Naive B cell (primary cell): ENCODE data around the gene TMEM170B. TPM values are rescaled to one million over a fixed set of nuclear protein-coding genes. Genes with fewer than 3 reads are reported as not detected.

ENCODE experiments used
- ATAC-seq, 2 donors: fragments of 150-1000 bp; cut with Tn5 transposase; 2 replicates each; pipeline ENCODE4 v1.10.0; 2021; ENCODE audit warnings: low read depth in 2 of 2, mild to moderate bottlenecking in 2 of 2, moderate library complexity in 2 of 2
- DNase-seq: peaks from one replicate; pipeline ENCODE4 v3.0.0; 2022
- H3K27ac Mint-ChIP-seq, 6 donors: one replicate each; pipeline ENCODE4 v1.8.0; 2020 to 2022; ENCODE audit warnings: mild to moderate bottlenecking in 6 of 6, mixed read lengths in 6 of 6, moderate library complexity in 5 of 6, inconsistent platforms in 2 of 6
- H3K27me3 Mint-ChIP-seq, 3 donors: one replicate each; pipeline ENCODE4 v1.8.0; 2021 to 2022; ENCODE audit warnings: mixed read lengths in 3 of 3, mild to moderate bottlenecking in 1 of 3
- H3K36me3 Mint-ChIP-seq, 2 donors: one replicate each; pipeline ENCODE4 v1.8.0; 2020 to 2022; ENCODE audit warnings: mixed read lengths in 2 of 2, inconsistent platforms in 1 of 2, mild to moderate bottlenecking in 1 of 2
- H3K4me1 Mint-ChIP-seq, 3 donors: one replicate each; pipeline ENCODE4 v1.8.0; 2020 to 2022; ENCODE audit warnings: mixed read lengths in 3 of 3, inconsistent platforms in 1 of 3, mild to moderate bottlenecking in 1 of 3, moderate library complexity in 1 of 3
- H3K4me3 Mint-ChIP-seq, 8 donors: one replicate each; pipeline ENCODE4 v1.8.0; 2020 to 2022; ENCODE audit warnings: mild to moderate bottlenecking in 8 of 8, mixed read lengths in 8 of 8, moderate library complexity in 8 of 8, inconsistent platforms in 2 of 8
- H3K9me3 Mint-ChIP-seq, 7 donors: one replicate each; pipeline ENCODE4 v1.8.0; 2020 to 2022; ENCODE audit warnings: mixed read lengths in 7 of 7, mild to moderate bottlenecking in 5 of 7, inconsistent platforms in 2 of 7, moderate library complexity in 1 of 7
- polyA plus RNA-seq, 6 donors: library from polyadenylated mRNA; unstranded; fragments of 300-500 nt; fragmentation: Illumina TruSeq; gene quantifications; one replicate each; pipeline ENCODE4 v1.2.3, GENCODE V29; 2021; ENCODE audit warnings: low read depth in 6 of 6

Gene TMEM170B
- polyA plus RNA-seq, 6 donors from 2014 or later = 0.24 to 2.4 (median 0.31) TPM

DNA sequence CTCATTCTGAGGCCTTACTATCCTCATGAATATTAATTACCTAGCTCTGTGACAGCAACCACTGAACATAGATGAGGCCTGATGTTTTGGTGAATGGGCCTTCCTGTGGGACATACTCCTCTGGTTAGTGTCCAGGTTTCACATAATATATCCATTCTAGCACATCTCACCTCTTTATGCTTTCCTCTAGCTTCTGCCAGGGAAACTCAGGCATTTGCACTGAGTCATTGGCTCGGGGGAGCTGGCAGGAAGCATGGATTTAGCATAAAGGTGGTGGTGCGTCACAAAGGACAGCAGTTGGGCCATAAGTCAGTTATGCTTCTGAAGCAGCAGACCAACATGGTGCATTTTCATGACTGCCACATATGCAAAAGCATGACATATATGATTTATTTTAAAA is 37.5 kb upstream of the TMEM170B start:
- Mint-ChIP-seq H3K27me3 (no peaks in the 10 kb centered on the region), H3K9me3 (peaks cover 0 to 3% (median 0%) of the 10 kb centered on the region in 7 donors), H3K4me3 (no peak overlapping the region), H3K4me1 (peaks cover 0 to 4% (median 3%) of the 10 kb centered on the region in 3 donors), H3K36me3 (no peaks in the 10 kb centered on the region), H3K27ac (peak overlapping the region in 1 of 6 donors; percentile 83)
- DNase-seq (no peak), ATAC-seq (no peak)

GRCh38 chr6:11509471-11509870 is 28.1 kb upstream of the TMEM170B start:
- peaks cover 12 to 14% (median 14%) of the 10 kb centered on the region in 3 donors for H3K4me1 Mint-ChIP-seq
- no peak overlapping the region for H3K4me3 Mint-ChIP-seq
- DNase-seq (no peak), ATAC-seq (no peak)
- H3K27me3 Mint-ChIP-seq = peaks cover 0 to 5% (median 0%) of the 10 kb centered on the region in 3 donors
- H3K27ac Mint-ChIP-seq = no peak overlapping the region
- peaks cover 0 to 5% (median 0%) of the 10 kb centered on the region in 7 donors for H3K9me3 Mint-ChIP-seq
- H3K36me3 Mint-ChIP-seq = peaks cover 0 to 5% of the 10 kb centered on the region in 2 donors

DNA sequence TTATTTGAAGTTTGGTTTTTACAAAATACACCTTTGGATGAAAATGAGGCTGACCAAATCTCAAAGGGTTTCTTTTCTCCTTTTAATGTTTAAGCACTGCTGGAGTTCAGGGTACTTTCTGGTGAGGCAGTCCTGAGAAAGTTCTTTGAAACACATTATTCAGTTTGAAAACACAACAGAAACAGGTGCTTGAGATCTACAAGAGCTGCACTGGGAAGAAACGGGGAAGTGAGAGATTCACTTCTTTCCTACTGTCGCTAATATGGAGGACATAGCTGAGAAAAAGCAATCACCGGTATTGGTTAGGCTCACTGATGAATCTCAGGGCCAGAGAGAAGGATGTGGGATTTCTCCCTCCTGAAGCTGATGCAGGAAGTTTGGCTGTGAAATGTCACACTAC is 22.9 kb upstream of the TMEM170B start:
- Mint-ChIP-seq H3K27ac (peak overlapping the region; percentile 59 to 96 (median 91)), H3K4me3 (peak overlapping the region in 7 of 8 donors; percentile 27 to 72 (median 45)), H3K4me1 (peaks cover 30 to 34% (median 33%) of the 10 kb centered on the region in 3 donors), H3K36me3 (peaks cover 0 to 5% of the 10 kb centered on the region in 2 donors), H3K27me3 (no peaks in the 10 kb centered on the region), H3K9me3 (peaks cover 0 to 8% (median 0%) of the 10 kb centered on the region in 7 donors)
- peak; percentile 27 for DNase-seq
- ATAC-seq = peak; percentile 62 to 67

DNA sequence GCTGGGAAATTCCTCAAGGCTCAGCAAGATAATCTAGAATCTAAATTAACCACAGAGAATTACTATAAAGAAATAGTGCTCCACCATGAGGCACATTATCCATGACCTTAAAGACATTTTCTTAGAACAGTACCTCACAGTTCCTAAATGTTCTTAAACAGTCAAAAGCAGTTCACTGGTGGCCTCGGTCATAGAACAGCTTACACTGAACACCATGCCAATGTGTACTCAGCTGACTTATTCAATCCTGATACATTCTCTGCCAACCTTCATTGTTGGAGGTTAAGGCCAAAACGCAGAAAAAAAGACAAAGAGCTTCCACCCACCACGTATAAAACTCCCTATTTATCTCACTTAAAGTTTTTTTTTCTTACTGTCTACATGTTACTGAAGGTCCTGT is 21.8 kb upstream of the TMEM170B start:
- H3K4me1 Mint-ChIP-seq = peaks cover 36 to 38% (median 38%) of the 10 kb centered on the region in 3 donors
- H3K27ac Mint-ChIP-seq = no peak overlapping the region
- no peaks in the 10 kb centered on the region for H3K27me3 Mint-ChIP-seq
- peaks cover 0 to 9% (median 0%) of the 10 kb centered on the region in 7 donors for H3K9me3 Mint-ChIP-seq
- peaks cover 0 to 5% of the 10 kb centered on the region in 2 donors for H3K36me3 Mint-ChIP-seq
- no peak overlapping the region for H3K4me3 Mint-ChIP-seq
- ATAC-seq = no peak
- DNase-seq = no peak

- no peak for ATAC-seq
- H3K36me3 Mint-ChIP-seq = no peaks in the 10 kb centered on the region
- no peak overlapping the region for H3K4me3 Mint-ChIP-seq
- no peak overlapping the region for H3K27ac Mint-ChIP-seq
- no peak for DNase-seq
- H3K9me3 Mint-ChIP-seq = peaks cover 0 to 4% (median 0%) of the 10 kb centered on the region in 7 donors
- H3K27me3 Mint-ChIP-seq = no peaks in the 10 kb centered on the region
- H3K4me1 Mint-ChIP-seq = peaks cover 13 to 18% (median 16%) of the 10 kb centered on the region in 3 donors
Observed at GRCh38 chr6:11522812-11523605, 14.5 kb upstream of the TMEM170B start.

GRCh38 chr6:11525468-11526155 is 11.9 kb upstream of the TMEM170B start:
- Mint-ChIP-seq H3K27me3 (peaks cover 0 to 6% (median 6%) of the 10 kb centered on the region in 3 donors), H3K4me1 (peaks cover 2 to 6% (median 2%) of the 10 kb centered on the region in 3 donors), H3K27ac (no peak overlapping the region), H3K9me3 (no peaks in the 10 kb centered on the region), H3K4me3 (no peak overlapping the region), H3K36me3 (no peaks in the 10 kb centered on the region)
- ATAC-seq = no peak
- no peak for DNase-seq

GRCh38 chr6:11526156-11526505 is 11.4 kb upstream of the TMEM170B start:
- H3K4me1 Mint-ChIP-seq = peaks cover 0 to 1% (median 0%) of the 10 kb centered on the region in 3 donors
- H3K9me3 Mint-ChIP-seq = no peaks in the 10 kb centered on the region
- no peak for DNase-seq
- ATAC-seq = no peak
- H3K27me3 Mint-ChIP-seq = peaks cover 0 to 8% (median 6%) of the 10 kb centered on the region in 3 donors
- no peak overlapping the region for H3K4me3 Mint-ChIP-seq
- no peaks in the 10 kb centered on the region for H3K36me3 Mint-ChIP-seq
- no peak overlapping the region for H3K27ac Mint-ChIP-seq

GRCh38 chr6:11527274-11527870 is 10.2 kb upstream of the TMEM170B start:
- H3K9me3 Mint-ChIP-seq = no peaks in the 10 kb centered on the region
- DNase-seq (no peak), ATAC-seq (no peak)
- H3K4me1 Mint-ChIP-seq = no peaks in the 10 kb centered on the region
- no peak overlapping the region for H3K4me3 Mint-ChIP-seq
- H3K27ac Mint-ChIP-seq = no peak overlapping the region
- H3K36me3 Mint-ChIP-seq = no peaks in the 10 kb centered on the region
- peaks cover 0 to 8% (median 6%) of the 10 kb centered on the region in 3 donors for H3K27me3 Mint-ChIP-seq

- no peaks in the 10 kb centered on the region for H3K4me1 Mint-ChIP-seq
- peaks cover 0 to 8% (median 6%) of the 10 kb centered on the region in 3 donors for H3K27me3 Mint-ChIP-seq
- no peak overlapping the region for H3K27ac Mint-ChIP-seq
- no peaks in the 10 kb centered on the region for H3K9me3 Mint-ChIP-seq
- H3K36me3 Mint-ChIP-seq = no peaks in the 10 kb centered on the region
- DNase-seq = no peak
- H3K4me3 Mint-ChIP-seq = no peak overlapping the region
- ATAC-seq = no peak
Observed at GRCh38 chr6:11528996-11529395, 8.6 kb upstream of the TMEM170B start.

DNA sequence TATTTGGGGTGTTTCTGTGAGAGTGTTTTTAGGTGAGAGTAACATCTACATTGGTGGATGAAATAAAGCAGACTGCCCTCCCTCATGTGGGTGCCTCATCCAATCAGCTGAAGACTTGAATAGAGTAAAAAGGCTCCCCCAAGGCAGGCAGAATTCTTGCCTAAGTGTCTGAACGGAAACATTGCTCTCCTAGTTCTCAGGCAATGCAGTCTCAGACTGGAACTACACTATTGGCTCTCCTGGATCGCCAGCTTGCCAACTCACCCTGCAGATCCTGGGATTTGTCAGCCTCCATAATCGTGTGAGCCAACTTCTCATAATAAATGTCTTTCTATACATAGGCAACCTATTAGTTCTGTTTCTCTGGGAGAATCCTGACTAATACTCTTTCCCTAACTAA is 5.5 kb upstream of the TMEM170B start:
- H3K9me3 Mint-ChIP-seq = no peaks in the 10 kb centered on the region
- ATAC-seq = no peak
- no peaks in the 10 kb centered on the region for H3K36me3 Mint-ChIP-seq
- peaks cover 4 to 8% (median 6%) of the 10 kb centered on the region in 3 donors for H3K4me1 Mint-ChIP-seq
- H3K4me3 Mint-ChIP-seq = no peak overlapping the region
- H3K27me3 Mint-ChIP-seq = peaks cover 8 to 14% (median 14%) of the 10 kb centered on the region in 3 donors
- no peak for DNase-seq
- no peak overlapping the region for H3K27ac Mint-ChIP-seq

- ATAC-seq (no peak), DNase-seq (no peak)
- H3K9me3 Mint-ChIP-seq = no peaks in the 10 kb centered on the region
- H3K4me1 Mint-ChIP-seq = peaks cover 10 to 13% (median 12%) of the 10 kb centered on the region in 3 donors
- peak overlapping the region in 1 of 8 donors; percentile 97 for H3K4me3 Mint-ChIP-seq
- no peaks in the 10 kb centered on the region for H3K36me3 Mint-ChIP-seq
- H3K27me3 Mint-ChIP-seq = peaks cover 8 to 11% (median 8%) of the 10 kb centered on the region in 3 donors
- no peak overlapping the region for H3K27ac Mint-ChIP-seq
Observed at GRCh38 chr6:11534561-11534960, 3.0 kb upstream of the TMEM170B start.

- ATAC-seq (no peak), DNase-seq (no peak)
- Mint-ChIP-seq H3K4me1 (peaks cover 10 to 13% (median 12%) of the 10 kb centered on the region in 3 donors), H3K36me3 (no peaks in the 10 kb centered on the region), H3K4me3 (peak overlapping the region in 3 of 8 donors; percentile 90 to 97 (median 90)), H3K27ac (no peak overlapping the region), H3K9me3 (no peaks in the 10 kb centered on the region), H3K27me3 (peaks cover 7 to 8% (median 8%) of the 10 kb centered on the region in 3 donors)
Observed at GRCh38 chr6:11535801-11536230, 1.7 kb upstream of the TMEM170B start.

- Mint-ChIP-seq H3K27ac (peak overlapping the region; percentile 78 to 95 (median 84)), H3K36me3 (no peaks in the 10 kb centered on the region), H3K4me3 (peak overlapping the region; percentile 82 to 97 (median 92)), H3K4me1 (peaks cover 10 to 13% (median 12%) of the 10 kb centered on the region in 3 donors), H3K27me3 (peaks cover 7 to 8% (median 8%) of the 10 kb centered on the region in 3 donors), H3K9me3 (peaks cover 0 to 1% (median 0%) of the 10 kb centered on the region in 7 donors)
- ATAC-seq = no peak
- no peak for DNase-seq
Observed at GRCh38 chr6:11536795-11537194, 754 bp upstream of the TMEM170B start.
